Right lobe of liver (tissue), 4 donors: ENCODE results near the gene BMPER.

Experiments
- POLR2A ChIP-seq: fragments of 450-650 bp; IDR thresholded peaks from one replicate; pipeline ENCODE4 v1.6.1; 2017; ENCODE audit warnings: antibody characterized with exemption, mild to moderate bottlenecking
- TF ChIP-seq, protein P1 (sequence below), 4 donors: fragments of 200-600 bp in 3 of 4; fragments of 450-650 bp in 1 of 4; IDR thresholded peaks; one replicate each; pipeline versions ENCODE4 v1.5.1 to v1.8.0; 2016 to 2022; ENCODE audit warnings: antibody characterized with exemption in 4 of 4, mild to moderate bottlenecking in 2 of 4
- donor health status: DM: no; HTN: no; CAD: no.
- donor health status: DM: no; HTN: no; CAD: no.
- donor health status: DM: no; HTN: yes; CAD: no.

DNA sequence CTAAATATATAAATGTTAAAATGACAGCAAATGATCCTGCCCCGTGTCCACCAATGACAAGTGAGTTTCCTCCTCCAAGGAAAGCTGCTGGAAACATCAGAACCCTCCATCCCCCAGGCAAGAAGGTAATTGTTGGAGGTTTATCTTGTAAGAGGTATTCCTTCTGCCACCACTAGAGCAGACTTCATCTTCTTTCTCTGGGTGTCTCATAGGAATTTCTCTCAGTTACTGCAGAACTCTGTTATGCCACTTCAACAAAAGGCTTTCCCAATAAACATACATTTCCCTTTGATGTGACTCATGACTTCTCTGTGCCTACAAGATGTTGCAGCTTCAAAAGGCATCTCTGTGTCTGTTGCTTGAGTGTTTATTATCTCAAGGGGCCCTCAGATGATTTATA lies 279.1 kb downstream of the BMPER start:
- TF ChIP-seq, protein P1, sequence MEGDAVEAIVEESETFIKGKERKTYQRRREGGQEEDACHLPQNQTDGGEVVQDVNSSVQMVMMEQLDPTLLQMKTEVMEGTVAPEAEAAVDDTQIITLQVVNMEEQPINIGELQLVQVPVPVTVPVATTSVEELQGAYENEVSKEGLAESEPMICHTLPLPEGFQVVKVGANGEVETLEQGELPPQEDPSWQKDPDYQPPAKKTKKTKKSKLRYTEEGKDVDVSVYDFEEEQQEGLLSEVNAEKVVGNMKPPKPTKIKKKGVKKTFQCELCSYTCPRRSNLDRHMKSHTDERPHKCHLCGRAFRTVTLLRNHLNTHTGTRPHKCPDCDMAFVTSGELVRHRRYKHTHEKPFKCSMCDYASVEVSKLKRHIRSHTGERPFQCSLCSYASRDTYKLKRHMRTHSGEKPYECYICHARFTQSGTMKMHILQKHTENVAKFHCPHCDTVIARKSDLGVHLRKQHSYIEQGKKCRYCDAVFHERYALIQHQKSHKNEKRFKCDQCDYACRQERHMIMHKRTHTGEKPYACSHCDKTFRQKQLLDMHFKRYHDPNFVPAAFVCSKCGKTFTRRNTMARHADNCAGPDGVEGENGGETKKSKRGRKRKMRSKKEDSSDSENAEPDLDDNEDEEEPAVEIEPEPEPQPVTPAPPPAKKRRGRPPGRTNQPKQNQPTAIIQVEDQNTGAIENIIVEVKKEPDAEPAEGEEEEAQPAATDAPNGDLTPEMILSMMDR (IDR thresholded peaks at IDR 0.05), result no peak
- TF ChIP-seq POLR2A, result no peak
